ENCODE data around the gene TENM4.

- TF ChIP-seq CTCF (IDR thresholded peaks at IDR 0.05) (no peak), POLR2A (IDR thresholded peaks at IDR 0.05) (no peak)
These were observed 802 bp downstream of the TENM4 start for GRCh38 chr11:79439886-79440570.
